ENCODE measurements around the gene GRAMD2B. TPM values are rescaled to one million over a fixed set of nuclear protein-coding genes. Genes with fewer than 3 reads are reported as not detected.
"Not testable (repeated sequence)": the region's sequence is repeated elsewhere in the genome, so short reads cannot be mapped to it uniquely, and the experiment has no call there.

GRAMD2B gene
- total RNA-seq, 1 donor from 2014 or later = 29.1 TPM

GRCh38 chr5:126376443-126376842, 46.8 kb upstream of the GRAMD2B start:
- H4K20me1 ChIP-seq (ENCODE audit: insufficient read depth, low read length) = no peaks in the 10 kb centered on the region
- no peak for DNase-seq (ENCODE audit: low read depth)
- FAIRE-seq = no peak
- no peaks in the 10 kb centered on the region for H3K36me3 Mint-ChIP-seq (ENCODE audit: low read depth, unreplicated experiment)
- no peak overlapping the region for H3K4me3 Mint-ChIP-seq (ENCODE audit: unreplicated experiment)
- H3K27ac Mint-ChIP-seq (ENCODE audit: unreplicated experiment) = peak overlapping the region; percentile 90
- H3K4me2 ChIP-seq (ENCODE audit: low read length) = no peak overlapping the region
- H2AFZ ChIP-seq (ENCODE audit: low read depth, low read length) = no peak overlapping the region
- H3K9me3 Mint-ChIP-seq (ENCODE audit: unreplicated experiment) = no peaks in the 10 kb centered on the region
- no peaks in the 10 kb centered on the region for H3K9me3 ChIP-seq (ENCODE audit: insufficient read depth, low read depth, low read length)
- H3K27me3 Mint-ChIP-seq (ENCODE audit: low read depth, unreplicated experiment) = no peaks in the 10 kb centered on the region
- H3K36me3 ChIP-seq (ENCODE audit: insufficient read depth, low read length) = no peaks in the 10 kb centered on the region
- H3K79me2 ChIP-seq (ENCODE audit: insufficient read depth, low read length) = no peaks in the 10 kb centered on the region
- H3K27ac ChIP-seq (ENCODE audit: low read depth, low read length) = no peak overlapping the region
- H3K27me3 ChIP-seq (ENCODE audit: insufficient read depth, low read length) = no peaks in the 10 kb centered on the region
- H3K4me1 Mint-ChIP-seq (ENCODE audit: low read depth, unreplicated experiment) = peaks cover 35% of the 10 kb centered on the region
- H3K9ac ChIP-seq (ENCODE audit: low read length) = no peak overlapping the region
- no peaks in the 10 kb centered on the region for H3K4me1 ChIP-seq (ENCODE audit: insufficient read depth, low read length)
- no peak overlapping the region for H3K4me3 ChIP-seq (ENCODE audit: insufficient read depth, low read depth, low read length)
- no peak for TF ChIP-seq EZH2 (IDR thresholded peaks at IDR 0.05; ENCODE audit: insufficient read depth, low read length)
- TF ChIP-seq, protein P1, sequence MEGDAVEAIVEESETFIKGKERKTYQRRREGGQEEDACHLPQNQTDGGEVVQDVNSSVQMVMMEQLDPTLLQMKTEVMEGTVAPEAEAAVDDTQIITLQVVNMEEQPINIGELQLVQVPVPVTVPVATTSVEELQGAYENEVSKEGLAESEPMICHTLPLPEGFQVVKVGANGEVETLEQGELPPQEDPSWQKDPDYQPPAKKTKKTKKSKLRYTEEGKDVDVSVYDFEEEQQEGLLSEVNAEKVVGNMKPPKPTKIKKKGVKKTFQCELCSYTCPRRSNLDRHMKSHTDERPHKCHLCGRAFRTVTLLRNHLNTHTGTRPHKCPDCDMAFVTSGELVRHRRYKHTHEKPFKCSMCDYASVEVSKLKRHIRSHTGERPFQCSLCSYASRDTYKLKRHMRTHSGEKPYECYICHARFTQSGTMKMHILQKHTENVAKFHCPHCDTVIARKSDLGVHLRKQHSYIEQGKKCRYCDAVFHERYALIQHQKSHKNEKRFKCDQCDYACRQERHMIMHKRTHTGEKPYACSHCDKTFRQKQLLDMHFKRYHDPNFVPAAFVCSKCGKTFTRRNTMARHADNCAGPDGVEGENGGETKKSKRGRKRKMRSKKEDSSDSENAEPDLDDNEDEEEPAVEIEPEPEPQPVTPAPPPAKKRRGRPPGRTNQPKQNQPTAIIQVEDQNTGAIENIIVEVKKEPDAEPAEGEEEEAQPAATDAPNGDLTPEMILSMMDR (IDR thresholded peaks at IDR 0.05; ENCODE audit: insufficient read depth, low read depth, low read length) = no peak

- Histone ChIP-seq H3K36me3 (ENCODE audit: insufficient read depth, low read length) (no peaks in the 10 kb centered on the region), H3K4me3 (ENCODE audit: insufficient read depth, low read depth, low read length) (no peak overlapping the region), H3K27me3 (ENCODE audit: insufficient read depth, low read length) (no peaks in the 10 kb centered on the region), H2AFZ (ENCODE audit: low read depth, low read length) (no peak overlapping the region), H3K9ac (ENCODE audit: low read length) (no peak overlapping the region), H4K20me1 (ENCODE audit: insufficient read depth, low read length) (no peaks in the 10 kb centered on the region), H3K4me1 (ENCODE audit: insufficient read depth, low read length) (no peaks in the 10 kb centered on the region), H3K9me3 (ENCODE audit: insufficient read depth, low read depth, low read length) (no peaks in the 10 kb centered on the region), H3K27ac (ENCODE audit: low read depth, low read length) (no peak overlapping the region), H3K79me2 (ENCODE audit: insufficient read depth, low read length) (no peaks in the 10 kb centered on the region), H3K4me2 (ENCODE audit: low read length) (no peak overlapping the region)
- DNase-seq (ENCODE audit: low read depth) (peak; percentile 40), FAIRE-seq (peak; percentile 20)
- H3K36me3 Mint-ChIP-seq (ENCODE audit: low read depth, unreplicated experiment) = no peaks in the 10 kb centered on the region
- no peak for TF ChIP-seq EZH2 (IDR thresholded peaks at IDR 0.05; ENCODE audit: insufficient read depth, low read length)
- TF ChIP-seq, protein P1 (IDR thresholded peaks at IDR 0.05; ENCODE audit: insufficient read depth, low read depth, low read length) = no peak
- no peaks in the 10 kb centered on the region for H3K9me3 Mint-ChIP-seq (ENCODE audit: unreplicated experiment)
- H3K27ac Mint-ChIP-seq (ENCODE audit: unreplicated experiment) = peak overlapping the region; percentile 90
- no peaks in the 10 kb centered on the region for H3K27me3 Mint-ChIP-seq (ENCODE audit: low read depth, unreplicated experiment)
- H3K4me1 Mint-ChIP-seq (ENCODE audit: low read depth, unreplicated experiment) = peaks cover 33% of the 10 kb centered on the region
- H3K4me3 Mint-ChIP-seq (ENCODE audit: unreplicated experiment) = no peak overlapping the region
Measured at GRCh38 chr5:126377424-126377823, 45.8 kb upstream of the GRAMD2B start.

- peak; percentile 52 for FAIRE-seq
- not testable (repeated sequence) for H3K27me3 Mint-ChIP-seq (ENCODE audit: low read depth, unreplicated experiment); H3K36me3 Mint-ChIP-seq (ENCODE audit: low read depth, unreplicated experiment); H3K9ac ChIP-seq (ENCODE audit: low read length); H3K4me3 Mint-ChIP-seq (ENCODE audit: unreplicated experiment); H3K27ac ChIP-seq (ENCODE audit: low read depth, low read length); H3K79me2 ChIP-seq (ENCODE audit: insufficient read depth, low read length); H4K20me1 ChIP-seq (ENCODE audit: insufficient read depth, low read length); H3K27me3 ChIP-seq (ENCODE audit: insufficient read depth, low read length); H3K4me2 ChIP-seq (ENCODE audit: low read length); H3K9me3 ChIP-seq (ENCODE audit: insufficient read depth, low read depth, low read length); H3K27ac Mint-ChIP-seq (ENCODE audit: unreplicated experiment); DNase-seq (ENCODE audit: low read depth); H3K4me3 ChIP-seq (ENCODE audit: insufficient read depth, low read depth, low read length); H2AFZ ChIP-seq (ENCODE audit: low read depth, low read length); H3K36me3 ChIP-seq (ENCODE audit: insufficient read depth, low read length); H3K9me3 Mint-ChIP-seq (ENCODE audit: unreplicated experiment)
- peaks cover 37% of the 10 kb centered on the region for H3K4me1 Mint-ChIP-seq (ENCODE audit: low read depth, unreplicated experiment)
- H3K4me1 ChIP-seq (ENCODE audit: insufficient read depth, low read length) = peaks cover 17% of the 10 kb centered on the region
Measured at GRCh38 chr5:126380316-126380715, 42.9 kb upstream of the GRAMD2B start.
